HEK293 (cell line): ENCODE results near the gene ARHGEF12.

ENCODE experiments used
- CTCF ChIA-PET: fragments of 350-600 bp; formaldehyde crosslinking; extraction: SDS; loops from one replicate; lab custom pipeline; 2021; ENCODE audit warnings: antibody characterized with exemption; lab: Yijun Ruan, JAX
- POLR2A ChIA-PET: fragments of 300-600 bp; formaldehyde crosslinking; extraction: SDS; loops from one replicate; lab custom pipeline; 2020; ENCODE audit warnings: antibody characterized with exemption, inconsistent platforms; lab: Yijun Ruan, JAX
- H3K27ac ChIP-seq: fragments of 200-500 bp; sonication (Bioruptor generic); 2 replicates; pipeline ENCODE4 v1.5.1; 2014; ENCODE audit warnings: low read depth, low read length, control low read depth, inconsistent platforms; ENCODE audit errors: extremely low read depth
- H3K36me3 ChIP-seq, 2 experiments: fragments of 200-500 bp in 1 of 2; sonication (Bioruptor generic) in 1 of 2; 1 replicate in 1 of 2; 2 replicates in 1 of 2; pipeline ENCODE4 v1.5.1; 2014 to 2017; ENCODE audit warnings: inconsistent platforms in 2 of 2, low read length in 2 of 2; ENCODE audit not compliant: control insufficient read depth in 2 of 2, insufficient read depth in 1 of 2
- H3K4me1 ChIP-seq: fragments of 200-500 bp; sonication (Bioruptor generic); 2 replicates; pipeline ENCODE4 v1.5.1; 2014; ENCODE audit warnings: mild to moderate bottlenecking, low read length, inconsistent platforms; ENCODE audit not compliant: control insufficient read depth, insufficient read depth
- H3K4me3 ChIP-seq: 2 replicates; pipeline ENCODE4 v1.5.1; 2011; ENCODE audit warnings: low read depth, mild to moderate bottlenecking, control low read depth, low read length, moderate library complexity
- H3K9me3 ChIP-seq: fragments of 200-500 bp; sonication (Bioruptor generic); 2 replicates; pipeline ENCODE4 v1.5.1; 2014; ENCODE audit warnings: low read depth, low read length, inconsistent platforms; ENCODE audit not compliant: control insufficient read depth, insufficient read depth
- BCL11A ChIP-seq: fragments of 450-650 bp; formaldehyde crosslinking; IDR thresholded peaks from 2 replicates; pipeline ENCODE4 v1.5.1; 2016; ENCODE audit warnings: low read depth, missing biosample characterization, missing genetic modification characterization
- GLIS2 ChIP-seq: fragments of 450-650 bp; formaldehyde crosslinking; IDR thresholded peaks from 2 replicates; pipeline ENCODE4 v1.5.1; 2016; ENCODE audit warnings: missing biosample characterization, missing genetic modification characterization
- OSR2 ChIP-seq: fragments of 450-650 bp; formaldehyde crosslinking; IDR thresholded peaks from 2 replicates; pipeline ENCODE4 v1.5.1; 2016; ENCODE audit warnings: missing biosample characterization, missing genetic modification characterization
- SP7 ChIP-seq: fragments of 450-650 bp; formaldehyde crosslinking; IDR thresholded peaks from 2 replicates; pipeline ENCODE4 v1.5.1; 2016; ENCODE audit warnings: missing biosample characterization, missing genetic modification characterization
- TCF7L2 ChIP-seq: IDR thresholded peaks from 2 replicates; pipeline ENCODE4 v1.6.1; 2011; ENCODE audit warnings: low read depth, mild to moderate bottlenecking, inconsistent platforms, low read length, moderate library complexity, borderline replicate concordance
- TRIM28 ChIP-seq: IDR thresholded peaks from 2 replicates; pipeline ENCODE4 v1.6.1; 2011; ENCODE audit warnings: low read length, control low read depth, borderline replicate concordance
- ZBTB20 ChIP-seq: fragments of 450-650 bp; formaldehyde crosslinking; IDR thresholded peaks from 2 replicates; pipeline ENCODE4 v1.5.1; 2016; ENCODE audit warnings: missing biosample characterization, missing genetic modification characterization
- ZBTB26 ChIP-seq: fragments of 450-650 bp; formaldehyde crosslinking; optimal IDR thresholded peaks from 2 replicates; pipeline ENCODE3; 2016; ENCODE audit warnings: missing biosample characterization, mild to moderate bottlenecking, missing genetic modification characterization
- ZFHX2 ChIP-seq: fragments of 450-650 bp; formaldehyde crosslinking; conservative IDR thresholded peaks from 2 replicates; pipeline ENCODE4 v1.5.1; 2016; ENCODE audit warnings: missing biosample characterization, missing genetic modification characterization
- ZFP69B ChIP-seq: fragments of 450-650 bp; formaldehyde crosslinking; IDR thresholded peaks from 2 replicates; pipeline ENCODE4 v1.5.1; 2016; ENCODE audit warnings: missing biosample characterization, missing genetic modification characterization
- ZNF155 ChIP-seq: fragments of 450-650 bp; formaldehyde crosslinking; IDR thresholded peaks from 2 replicates; pipeline ENCODE4 v1.5.1; 2016; ENCODE audit warnings: missing biosample characterization, missing genetic modification characterization
- ZNF16 ChIP-seq: fragments of 450-650 bp; formaldehyde crosslinking; IDR thresholded peaks from 2 replicates; pipeline ENCODE4 v1.5.1; 2016; ENCODE audit warnings: low read depth, missing biosample characterization, missing genetic modification characterization
- ZNF239 ChIP-seq: fragments of 450-650 bp; formaldehyde crosslinking; IDR thresholded peaks from 2 replicates; pipeline ENCODE4 v1.5.1; 2016; ENCODE audit warnings: missing biosample characterization, missing genetic modification characterization
- ZNF292 ChIP-seq: fragments of 450-650 bp; formaldehyde crosslinking; IDR thresholded peaks from 2 replicates; pipeline ENCODE4 v1.5.1; 2016; ENCODE audit warnings: low read depth, missing biosample characterization, missing genetic modification characterization, borderline replicate concordance
- ZNF311 ChIP-seq: fragments of 450-650 bp; formaldehyde crosslinking; IDR thresholded peaks from 2 replicates; pipeline ENCODE4 v1.5.1; 2017; ENCODE audit warnings: missing biosample characterization, missing genetic modification characterization, borderline replicate concordance
- ZNF423 ChIP-seq: fragments of 450-650 bp; formaldehyde crosslinking; IDR thresholded peaks from 2 replicates; pipeline ENCODE4 v1.5.1; 2016; ENCODE audit warnings: missing biosample characterization, missing genetic modification characterization
- ZNF433 ChIP-seq: fragments of 450-650 bp; formaldehyde crosslinking; IDR thresholded peaks from 2 replicates; pipeline ENCODE4 v1.5.1; 2016; ENCODE audit warnings: missing biosample characterization, missing genetic modification characterization, low read depth
- ZNF555 ChIP-seq: fragments of 450-650 bp; formaldehyde crosslinking; conservative IDR thresholded peaks from 2 replicates; pipeline ENCODE4 v1.5.1; 2017; ENCODE audit warnings: missing biosample characterization, mild to moderate bottlenecking, missing genetic modification characterization, inconsistent platforms
- ZNF596 ChIP-seq: fragments of 450-650 bp; IDR thresholded peaks from 2 replicates; pipeline ENCODE4 v1.5.0; 2018; ENCODE audit warnings: missing biosample characterization, mild to moderate bottlenecking, missing genetic modification characterization, moderate library complexity
- ZNF629 ChIP-seq: fragments of 450-650 bp; formaldehyde crosslinking; IDR thresholded peaks from 2 replicates; pipeline ENCODE4 v1.5.1; 2017; ENCODE audit warnings: missing biosample characterization, missing genetic modification characterization
- ZNF791 ChIP-seq: fragments of 450-650 bp; formaldehyde crosslinking; IDR thresholded peaks from 2 replicates; pipeline ENCODE4 v1.5.1; 2016; ENCODE audit warnings: missing biosample characterization, missing genetic modification characterization
- ZXDB ChIP-seq: fragments of 450-650 bp; formaldehyde crosslinking; IDR thresholded peaks from 2 replicates; pipeline ENCODE4 v1.5.1; 2016; ENCODE audit warnings: missing biosample characterization, missing genetic modification characterization
- TF ChIP-seq, protein P1 (sequence below): fragments of 450-650 bp; formaldehyde crosslinking; IDR thresholded peaks from 2 replicates; pipeline ENCODE4 v1.5.1; 2016; ENCODE audit warnings: missing biosample characterization, missing genetic modification characterization
- TF ChIP-seq, protein P2 (sequence below): fragments of 450-650 bp; formaldehyde crosslinking; IDR thresholded peaks from 2 replicates; pipeline ENCODE4 v1.5.1; 2016; ENCODE audit warnings: missing biosample characterization, missing genetic modification characterization
- TF ChIP-seq, protein P3 (sequence below): fragments of 450-650 bp; formaldehyde crosslinking; IDR thresholded peaks from 2 replicates; pipeline ENCODE4 v1.5.1; 2016; ENCODE audit warnings: missing biosample characterization, missing genetic modification characterization

Gene ARHGEF12

GRCh38 chr11:120482149-120482548, 145.9 kb downstream of the ARHGEF12 start:
- TF ChIP-seq SP7 (tag by site-specific recombination), result 0 out of 2 replicates have a peak, but pooled peaks have one; percentile 39
- no peak for TF ChIP-seq ZNF16 (tag by site-specific recombination)
- TF ChIP-seq ZNF629 (tag by site-specific recombination), result peak; percentile 42
- TF ChIP-seq, protein P1, sequence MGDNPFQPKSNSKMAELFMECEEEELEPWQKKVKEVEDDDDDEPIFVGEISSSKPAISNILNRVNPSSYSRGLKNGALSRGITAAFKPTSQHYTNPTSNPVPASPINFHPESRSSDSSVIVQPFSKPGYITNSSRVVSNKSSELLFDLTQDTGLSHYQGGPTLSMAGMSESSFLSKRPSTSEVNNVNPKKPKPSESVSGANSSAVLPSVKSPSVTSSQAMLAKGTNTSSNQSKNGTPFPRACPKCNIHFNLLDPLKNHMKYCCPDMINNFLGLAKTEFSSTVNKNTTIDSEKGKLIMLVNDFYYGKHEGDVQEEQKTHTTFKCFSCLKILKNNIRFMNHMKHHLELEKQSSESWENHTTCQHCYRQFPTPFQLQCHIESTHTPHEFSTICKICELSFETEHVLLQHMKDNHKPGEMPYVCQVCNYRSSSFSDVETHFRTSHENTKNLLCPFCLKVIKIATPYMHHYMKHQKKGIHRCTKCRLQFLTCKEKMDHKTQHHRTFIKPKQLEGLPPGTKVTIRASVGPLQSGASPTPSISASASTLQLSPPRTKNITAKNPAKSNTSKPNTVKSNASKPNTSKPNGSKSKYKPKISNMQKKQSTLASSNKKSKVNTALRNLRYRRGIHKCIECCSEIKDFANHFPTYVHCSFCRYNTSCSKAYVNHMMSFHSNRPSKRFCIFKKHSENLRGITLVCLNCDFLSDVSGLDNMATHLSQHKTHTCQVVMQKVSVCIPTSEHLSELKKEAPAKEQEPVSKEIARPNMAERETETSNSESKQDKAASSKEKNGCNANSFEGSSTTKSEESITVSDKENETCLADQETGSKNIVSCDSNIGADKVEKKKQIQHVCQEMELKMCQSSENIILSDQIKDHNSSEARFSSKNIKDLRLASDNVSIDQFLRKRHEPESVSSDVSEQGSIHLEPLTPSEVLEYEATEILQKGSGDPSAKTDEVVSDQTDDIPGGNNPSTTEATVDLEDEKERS (tag by site-specific recombination), result no peak
- H3K27ac ChIP-seq, result no peak overlapping the region
- H3K36me3 ChIP-seq, result peaks cover 14 to 70% of the 10 kb centered on the region in 2 experiments
- ChIA-PET CTCF (interaction anchor here (0.5 kb wide), 1 partner anchor 258 kb away, joined by 3 read pairs; no protein-coding TSS in a partner anchor), POLR2A (no interaction called here)
- H3K9me3 ChIP-seq, result no peaks in the 10 kb centered on the region
- H3K4me3 ChIP-seq, result no peak overlapping the region
- H3K4me1 ChIP-seq, result no peaks in the 10 kb centered on the region

DNA sequence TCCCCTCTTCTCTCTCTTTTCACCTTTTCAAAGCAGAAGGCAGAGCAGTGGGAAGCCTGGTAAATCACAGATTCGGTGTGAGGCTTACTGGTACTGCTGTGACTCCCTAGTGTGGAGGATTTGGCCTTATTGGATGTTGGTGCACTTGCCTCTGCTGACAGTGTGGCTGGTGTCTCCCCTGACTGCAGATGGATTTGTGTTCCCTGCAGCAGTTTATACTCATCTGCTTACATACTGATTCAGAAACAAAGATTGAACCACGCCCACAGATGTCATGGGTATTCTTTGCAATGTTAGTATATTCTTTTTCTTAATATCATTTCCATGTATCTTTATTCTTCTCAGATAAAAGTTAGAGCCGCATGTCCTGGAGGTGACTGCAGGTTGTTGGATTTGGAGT, 148.5 kb downstream of the ARHGEF12 start:
- CTCF ChIA-PET, result no interaction called here
- no peaks in the 10 kb centered on the region for H3K9me3 ChIP-seq
- POLR2A ChIA-PET, result no interaction called here
- no peaks in the 10 kb centered on the region for H3K4me1 ChIP-seq
- TF ChIP-seq ZNF311 (tag by site-specific recombination) (no peak), ZBTB20 (tag by site-specific recombination) (no peak), ZNF791 (tag by site-specific recombination) (no peak), ZNF292 (tag by site-specific recombination) (no peak), ZNF433 (tag by site-specific recombination) (no peak), TRIM28 (no peak), OSR2 (no peak), ZNF596 (tag by site-specific recombination) (no peak)
- TF ChIP-seq, protein P2, sequence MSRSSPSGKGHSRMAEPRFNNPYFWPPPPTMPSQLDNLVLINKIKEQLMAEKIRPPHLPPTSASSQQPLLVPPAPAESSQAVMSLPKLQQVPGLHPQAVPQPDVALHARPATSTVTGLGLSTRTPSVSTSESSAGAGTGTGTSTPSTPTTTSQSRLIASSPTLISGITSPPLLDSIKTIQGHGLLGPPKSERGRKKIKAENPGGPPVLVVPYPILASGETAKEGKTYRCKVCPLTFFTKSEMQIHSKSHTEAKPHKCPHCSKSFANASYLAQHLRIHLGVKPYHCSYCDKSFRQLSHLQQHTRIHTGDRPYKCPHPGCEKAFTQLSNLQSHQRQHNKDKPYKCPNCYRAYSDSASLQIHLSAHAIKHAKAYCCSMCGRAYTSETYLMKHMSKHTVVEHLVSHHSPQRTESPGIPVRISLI (tag by site-specific recombination), result no peak
- H3K27ac ChIP-seq, result no peak overlapping the region
- H3K36me3 ChIP-seq, result peaks cover 4 to 52% of the 10 kb centered on the region in 2 experiments
- no peak overlapping the region for H3K4me3 ChIP-seq

DNA sequence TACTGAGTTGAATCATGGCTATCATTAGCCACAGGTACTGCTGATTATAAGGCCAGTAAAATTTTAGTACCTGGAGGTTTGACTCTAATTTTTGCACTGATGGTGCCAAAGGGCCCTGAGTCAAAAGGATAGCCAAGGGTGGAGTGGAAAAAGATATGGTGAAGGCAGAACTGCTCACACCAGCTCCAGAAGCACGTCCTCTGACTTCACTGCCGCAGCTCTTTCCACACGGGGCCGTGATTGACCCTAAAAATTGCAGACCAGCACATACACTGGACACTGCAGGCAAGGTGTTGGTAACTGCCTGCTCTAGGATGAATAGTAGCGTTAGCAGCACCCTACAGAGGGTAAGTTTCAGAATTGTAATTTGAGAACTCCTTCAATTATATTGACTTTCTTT, 149.9 kb downstream of the ARHGEF12 start:
- Histone ChIP-seq H3K27ac (no peak overlapping the region), H3K9me3 (no peaks in the 10 kb centered on the region), H3K4me3 (no peak overlapping the region), H3K4me1 (no peaks in the 10 kb centered on the region), H3K36me3 (peaks cover 0 to 38% of the 10 kb centered on the region in 2 experiments)
- CTCF ChIA-PET, result no interaction called here
- POLR2A ChIA-PET, result no interaction called here
- TF ChIP-seq ZFP69B (tag by site-specific recombination), result no peak
- TF ChIP-seq ZBTB26 (tag by site-specific recombination), result no peak
- TF ChIP-seq TCF7L2, result no peak
- no peak for TF ChIP-seq ZNF155 (tag by site-specific recombination)
- TF ChIP-seq, protein P3, sequence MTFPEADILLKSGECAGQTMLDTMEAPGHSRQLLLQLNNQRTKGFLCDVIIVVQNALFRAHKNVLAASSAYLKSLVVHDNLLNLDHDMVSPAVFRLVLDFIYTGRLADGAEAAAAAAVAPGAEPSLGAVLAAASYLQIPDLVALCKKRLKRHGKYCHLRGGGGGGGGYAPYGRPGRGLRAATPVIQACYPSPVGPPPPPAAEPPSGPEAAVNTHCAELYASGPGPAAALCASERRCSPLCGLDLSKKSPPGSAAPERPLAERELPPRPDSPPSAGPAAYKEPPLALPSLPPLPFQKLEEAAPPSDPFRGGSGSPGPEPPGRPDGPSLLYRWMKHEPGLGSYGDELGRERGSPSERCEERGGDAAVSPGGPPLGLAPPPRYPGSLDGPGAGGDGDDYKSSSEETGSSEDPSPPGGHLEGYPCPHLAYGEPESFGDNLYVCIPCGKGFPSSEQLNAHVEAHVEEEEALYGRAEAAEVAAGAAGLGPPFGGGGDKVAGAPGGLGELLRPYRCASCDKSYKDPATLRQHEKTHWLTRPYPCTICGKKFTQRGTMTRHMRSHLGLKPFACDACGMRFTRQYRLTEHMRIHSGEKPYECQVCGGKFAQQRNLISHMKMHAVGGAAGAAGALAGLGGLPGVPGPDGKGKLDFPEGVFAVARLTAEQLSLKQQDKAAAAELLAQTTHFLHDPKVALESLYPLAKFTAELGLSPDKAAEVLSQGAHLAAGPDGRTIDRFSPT, result no peak
- TF ChIP-seq GLIS2 (tag by site-specific recombination), result no peak
- TF ChIP-seq ZFHX2 (tag by site-specific recombination), result no peak
- TF ChIP-seq ZNF791 (tag by site-specific recombination), result no peak
- TF ChIP-seq ZXDB (tag by site-specific recombination), result no peak
- TF ChIP-seq BCL11A (tag by site-specific recombination), result no peak
- TF ChIP-seq ZNF239 (tag by site-specific recombination), result no peak
- TF ChIP-seq ZNF423, result no peak
- TF ChIP-seq ZNF555 (tag by site-specific recombination), result no peak
